ENCODE data around the gene RNF40.

The RNF40 gene

GRCh38 chr16:30724641-30725417 is 37.3 kb upstream of the RNF40 start:
- peaks cover 51% of the 10 kb centered on the region for H3K36me3 ChIP-seq (ENCODE audit: control insufficient read depth, insufficient read depth, low read length)
- WGBS (ENCODE audit: insufficient coverage, insufficient read length), result no CpG with 5 or more reads among the region's 23 CpGs
- no peak overlapping the region for H3K4me3 ChIP-seq (ENCODE audit: low read length)
- no peaks in the 10 kb centered on the region for H3K27me3 ChIP-seq (ENCODE audit: control insufficient read depth, insufficient read depth, low read length)
- H3K4me1 ChIP-seq (ENCODE audit: control insufficient read depth, insufficient read depth, low read length), result peaks cover 1% of the 10 kb centered on the region; the same call in 1 of the 2 replicates
- DNase-seq (ENCODE audit: low read depth, low spot score), result no peak
- no peaks in the 10 kb centered on the region for H3K9me3 ChIP-seq (ENCODE audit: control insufficient read depth, insufficient read depth, low read length)
- H3K27ac ChIP-seq (ENCODE audit: low read length), result no peak overlapping the region

- no peak for DNase-seq (ENCODE audit: low read depth, low spot score)
- no peaks in the 10 kb centered on the region for H3K27me3 ChIP-seq (ENCODE audit: control insufficient read depth, insufficient read depth, low read length)
- H3K9me3 ChIP-seq (ENCODE audit: control insufficient read depth, insufficient read depth, low read length), result no peaks in the 10 kb centered on the region
- no CpG with 5 or more reads among the region's 3 CpGs for WGBS (ENCODE audit: insufficient coverage, insufficient read length)
- no peak overlapping the region for H3K4me3 ChIP-seq (ENCODE audit: low read length)
- H3K4me1 ChIP-seq (ENCODE audit: control insufficient read depth, insufficient read depth, low read length), result peaks cover 1% of the 10 kb centered on the region; the same call in 1 of the 2 replicates
- no peak overlapping the region for H3K27ac ChIP-seq (ENCODE audit: low read length)
- peaks cover 47% of the 10 kb centered on the region for H3K36me3 ChIP-seq (ENCODE audit: control insufficient read depth, insufficient read depth, low read length)
These were observed 36.7 kb upstream of the RNF40 start for GRCh38 chr16:30725418-30725792.

DNA sequence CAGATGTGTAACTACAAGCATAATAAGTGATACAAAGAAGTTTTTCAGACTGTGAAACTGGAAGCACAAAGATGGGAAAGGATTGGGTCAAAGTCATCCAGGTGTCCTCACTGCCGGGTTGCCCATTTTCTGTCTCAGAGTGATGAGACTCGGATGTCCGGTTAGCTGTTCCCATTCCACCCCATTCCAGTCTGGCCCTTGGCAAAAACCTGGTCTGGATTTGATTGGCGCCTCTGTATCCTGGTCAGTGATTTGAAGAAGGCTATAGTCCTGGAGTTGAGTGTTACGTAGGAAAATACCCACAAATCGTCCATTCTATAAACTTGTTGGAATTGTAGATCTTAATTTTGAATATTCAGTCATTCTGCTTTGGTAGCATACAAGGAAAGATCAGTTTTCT is 33.8 kb upstream of the RNF40 start:
- Histone ChIP-seq H3K36me3 (ENCODE audit: control insufficient read depth, insufficient read depth, low read length) (peaks cover 22% of the 10 kb centered on the region), H3K4me3 (ENCODE audit: low read length) (no peak overlapping the region), H3K4me1 (ENCODE audit: control insufficient read depth, insufficient read depth, low read length) (0 out of 2 replicates have a peak, but pooled peaks cover 1% of the 10 kb centered on the region), H3K27me3 (ENCODE audit: control insufficient read depth, insufficient read depth, low read length) (no peaks in the 10 kb centered on the region), H3K9me3 (ENCODE audit: control insufficient read depth, insufficient read depth, low read length) (no peaks in the 10 kb centered on the region), H3K27ac (ENCODE audit: low read length) (no peak overlapping the region)
- DNase-seq (ENCODE audit: low read depth, low spot score), result no peak
- no CpG with 5 or more reads among the region's 6 CpGs for WGBS (ENCODE audit: insufficient coverage, insufficient read length)

- no peak for DNase-seq (ENCODE audit: low read depth, low spot score)
- peaks cover 16% of the 10 kb centered on the region for H3K36me3 ChIP-seq (ENCODE audit: control insufficient read depth, insufficient read depth, low read length)
- WGBS (ENCODE audit: insufficient coverage, insufficient read length), result no CpG with 5 or more reads among the region's 17 CpGs
- no peaks in the 10 kb centered on the region for H3K27me3 ChIP-seq (ENCODE audit: control insufficient read depth, insufficient read depth, low read length)
- H3K9me3 ChIP-seq (ENCODE audit: control insufficient read depth, insufficient read depth, low read length), result no peaks in the 10 kb centered on the region
- no peak overlapping the region for H3K4me3 ChIP-seq (ENCODE audit: low read length)
- H3K4me1 ChIP-seq (ENCODE audit: control insufficient read depth, insufficient read depth, low read length), result 0 out of 2 replicates have a peak, but pooled peaks cover 1% of the 10 kb centered on the region
- no peak overlapping the region for H3K27ac ChIP-seq (ENCODE audit: low read length)
These were observed 33.0 kb upstream of the RNF40 start for GRCh38 chr16:30728899-30729672.

GRCh38 chr16:30731411-30731810 is 30.7 kb upstream of the RNF40 start:
- H3K36me3 ChIP-seq (ENCODE audit: control insufficient read depth, insufficient read depth, low read length), result peaks cover 9% of the 10 kb centered on the region
- no CpG with 5 or more reads among the region's 3 CpGs for WGBS (ENCODE audit: insufficient coverage, insufficient read length)

GRCh38 chr16:30736995-30737793 is 24.9 kb upstream of the RNF40 start:
- H3K4me1 ChIP-seq (ENCODE audit: control insufficient read depth, insufficient read depth, low read length), result peaks cover 6% of the 10 kb centered on the region
- DNase-seq (ENCODE audit: low read depth, low spot score), result no peak
- no peaks in the 10 kb centered on the region for H3K9me3 ChIP-seq (ENCODE audit: control insufficient read depth, insufficient read depth, low read length)
- H3K36me3 ChIP-seq (ENCODE audit: control insufficient read depth, insufficient read depth, low read length), result peaks cover 32% of the 10 kb centered on the region
- H3K4me3 ChIP-seq (ENCODE audit: low read length), result no peak overlapping the region
- no peaks in the 10 kb centered on the region for H3K27me3 ChIP-seq (ENCODE audit: control insufficient read depth, insufficient read depth, low read length)
- H3K27ac ChIP-seq (ENCODE audit: low read length), result no peak overlapping the region
- WGBS (ENCODE audit: insufficient coverage, insufficient read length), result no CpG with 5 or more reads among the region's 17 CpGs

More at GRCh38 chr16:30731411-30731810, 30.7 kb upstream of the RNF40 start:
- Histone ChIP-seq H3K27ac (ENCODE audit: low read length) (no peak overlapping the region), H3K4me3 (ENCODE audit: low read length) (no peak overlapping the region), H3K27me3 (ENCODE audit: control insufficient read depth, insufficient read depth, low read length) (no peaks in the 10 kb centered on the region), H3K9me3 (ENCODE audit: control insufficient read depth, insufficient read depth, low read length) (no peaks in the 10 kb centered on the region), H3K4me1 (ENCODE audit: control insufficient read depth, insufficient read depth, low read length) (0 out of 2 replicates have a peak, but pooled peaks cover 1% of the 10 kb centered on the region)
- no peak for DNase-seq (ENCODE audit: low read depth, low spot score)

DNA sequence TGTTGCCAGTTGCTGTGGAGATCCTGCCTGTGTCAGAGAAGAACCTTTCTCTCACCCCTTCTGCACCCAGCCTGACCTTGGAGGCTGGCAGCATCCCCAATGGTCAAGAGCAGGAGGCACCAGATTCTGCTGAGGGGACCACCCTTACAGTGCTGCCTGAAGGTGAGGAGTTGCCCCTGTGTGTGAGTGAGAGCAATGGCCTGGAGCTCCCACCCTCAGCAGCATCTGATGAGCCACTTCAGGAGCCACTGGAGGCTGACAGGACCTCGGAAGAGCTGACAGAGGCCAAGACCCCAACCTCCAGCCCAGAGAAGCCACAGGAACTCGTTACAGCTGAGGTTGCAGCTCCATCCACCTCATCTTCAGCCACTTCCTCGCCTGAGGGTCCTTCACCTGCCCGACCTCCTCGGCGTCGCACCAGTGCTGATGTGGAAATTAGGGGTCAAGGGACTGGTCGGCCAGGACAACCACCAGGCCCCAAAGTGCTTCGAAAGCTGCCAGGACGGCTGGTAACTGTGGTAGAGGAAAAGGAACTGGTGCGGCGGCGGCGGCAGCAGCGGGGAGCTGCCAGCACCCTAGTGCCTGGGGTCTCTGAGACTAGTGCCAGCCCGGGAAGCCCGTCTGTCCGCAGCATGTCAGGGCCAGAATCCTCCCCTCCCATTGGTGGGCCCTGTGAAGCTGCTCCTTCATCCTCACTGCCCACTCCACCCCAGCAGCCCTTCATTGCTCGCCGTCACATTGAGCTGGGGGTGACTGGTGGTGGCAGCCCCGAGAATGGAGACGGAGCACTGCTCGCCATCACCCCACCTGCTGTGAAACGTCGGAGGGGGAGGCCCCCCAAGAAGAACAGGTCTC is 24.1 kb upstream of the RNF40 start:
- Histone ChIP-seq H3K4me1 (ENCODE audit: control insufficient read depth, insufficient read depth, low read length) (peaks cover 6% of the 10 kb centered on the region), H3K36me3 (ENCODE audit: control insufficient read depth, insufficient read depth, low read length) (peaks cover 32% of the 10 kb centered on the region), H3K27ac (ENCODE audit: low read length) (no peak overlapping the region), H3K27me3 (ENCODE audit: control insufficient read depth, insufficient read depth, low read length) (no peaks in the 10 kb centered on the region), H3K9me3 (ENCODE audit: control insufficient read depth, insufficient read depth, low read length) (no peaks in the 10 kb centered on the region), H3K4me3 (ENCODE audit: low read length) (no peak overlapping the region)
- no peak for DNase-seq (ENCODE audit: low read depth, low spot score)
- no CpG with 5 or more reads among the region's 25 CpGs for WGBS (ENCODE audit: insufficient coverage, insufficient read length)

DNA sequence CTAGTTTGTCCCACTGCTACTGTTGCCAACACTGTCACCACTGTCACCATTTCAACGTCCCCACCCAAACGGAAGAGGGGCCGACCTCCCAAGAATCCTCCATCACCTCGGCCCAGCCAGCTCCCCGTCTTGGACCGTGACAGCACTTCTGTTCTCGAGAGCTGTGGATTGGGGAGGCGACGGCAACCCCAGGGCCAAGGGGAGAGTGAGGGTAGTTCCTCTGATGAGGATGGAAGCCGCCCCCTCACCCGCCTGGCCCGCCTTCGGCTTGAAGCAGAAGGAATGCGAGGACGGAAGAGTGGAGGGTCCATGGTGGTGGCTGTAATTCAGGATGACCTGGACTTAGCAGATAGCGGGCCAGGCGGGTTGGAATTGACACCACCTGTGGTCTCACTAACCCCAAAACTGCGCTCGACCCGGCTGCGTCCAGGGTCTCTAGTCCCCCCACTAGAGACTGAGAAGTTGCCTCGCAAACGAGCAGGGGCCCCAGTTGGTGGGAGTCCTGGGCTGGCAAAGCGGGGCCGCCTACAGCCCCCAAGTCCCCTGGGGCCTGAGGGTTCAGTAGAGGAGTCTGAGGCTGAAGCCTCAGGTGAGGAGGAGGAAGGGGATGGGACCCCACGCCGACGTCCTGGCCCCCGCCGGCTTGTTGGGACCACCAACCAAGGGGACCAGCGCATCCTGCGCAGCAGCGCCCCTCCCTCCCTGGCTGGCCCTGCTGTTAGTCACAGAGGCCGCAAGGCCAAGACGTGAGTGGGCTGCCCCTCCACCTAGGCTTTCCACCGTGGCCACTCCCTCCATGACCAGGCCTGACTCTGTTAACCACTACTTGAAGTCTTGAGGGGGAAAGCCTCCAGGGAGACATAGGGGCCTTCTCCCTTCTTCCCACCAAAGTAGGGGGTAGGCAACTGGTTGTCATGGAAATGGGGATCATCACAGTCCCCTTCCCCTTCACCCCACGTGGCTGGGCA is 22.9 kb upstream of the RNF40 start:
- no peaks in the 10 kb centered on the region for H3K27me3 ChIP-seq (ENCODE audit: control insufficient read depth, insufficient read depth, low read length)
- no CpG with 5 or more reads among the region's 37 CpGs for WGBS (ENCODE audit: insufficient coverage, insufficient read length)
- H3K36me3 ChIP-seq (ENCODE audit: control insufficient read depth, insufficient read depth, low read length), result peaks cover 36% of the 10 kb centered on the region
- H3K27ac ChIP-seq (ENCODE audit: low read length), result no peak overlapping the region
- H3K9me3 ChIP-seq (ENCODE audit: control insufficient read depth, insufficient read depth, low read length), result no peaks in the 10 kb centered on the region
- H3K4me3 ChIP-seq (ENCODE audit: low read length), result no peak overlapping the region
- no peak for DNase-seq (ENCODE audit: low read depth, low spot score)
- peaks cover 6% of the 10 kb centered on the region for H3K4me1 ChIP-seq (ENCODE audit: control insufficient read depth, insufficient read depth, low read length)
